NT2/D1 (cell line): ENCODE data around the gene MARK3.

Experiments
- SUZ12 ChIP-seq: IDR thresholded peaks from 2 replicates; pipeline ENCODE4 v1.6.1; 2011; ENCODE audit not compliant: insufficient read length, insufficient read depth; ENCODE audit errors: extremely low read depth
- YY1 ChIP-seq: IDR thresholded peaks from 2 replicates; pipeline ENCODE4 v1.6.1; 2011; ENCODE audit not compliant: insufficient read length, insufficient read depth
- ZNF274 ChIP-seq: IDR thresholded peaks from 2 replicates; pipeline ENCODE4 v1.6.1; 2011; ENCODE audit warnings: mild to moderate bottlenecking, low read depth, low read length

GRCh38 chr14:103463149-103463548, 77.9 kb downstream of the MARK3 start:
- no peak for TF ChIP-seq SUZ12
- TF ChIP-seq YY1 = no peak
- no peak for TF ChIP-seq ZNF274
